ENCODE data around the gene OSBPL5. TPM values are rescaled to one million over a fixed set of nuclear protein-coding genes. Genes with fewer than 3 reads are reported as not detected.

Gene OSBPL5
- total RNA-seq, 1 experiment from 2014 or later = 6.4 TPM

DNA sequence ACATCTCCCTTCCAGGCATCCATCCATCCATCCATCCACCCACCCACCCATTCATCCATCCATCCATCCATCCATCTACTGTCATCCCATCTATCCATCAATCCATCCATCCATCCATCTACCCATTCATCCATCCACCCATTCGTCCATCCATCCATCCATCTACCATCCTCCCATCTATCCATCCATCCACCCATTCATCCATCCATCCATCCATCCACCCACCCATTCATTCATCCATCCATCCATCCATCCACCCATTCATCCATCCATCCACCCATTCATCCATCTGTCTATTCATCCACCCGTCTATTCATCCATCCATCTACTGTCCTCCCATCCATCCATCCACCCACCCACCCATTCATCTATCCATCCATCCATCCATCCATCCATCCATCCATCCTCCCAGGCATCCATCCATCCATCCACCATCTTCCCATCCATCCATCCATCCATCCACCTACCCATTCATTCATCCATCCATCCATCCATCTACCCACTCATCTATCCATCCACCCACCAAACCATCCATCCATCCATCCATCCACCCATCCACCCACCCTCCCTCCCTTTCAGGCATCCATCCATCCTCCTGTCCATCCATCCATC is 33.7 kb downstream of the OSBPL5 start:
- no TSS peak for BruUV-seq (replicated peaks)
- Histone ChIP-seq H3K9me3 (ENCODE audit: insufficient read depth, low read depth) (no peaks in the 10 kb centered on the region), H3K36me3 (ENCODE audit: low read depth) (no peaks in the 10 kb centered on the region), H3F3A (ENCODE audit: insufficient read depth, low read depth) (no peaks in the 10 kb centered on the region), H3K79me2 (ENCODE audit: low read depth) (no peaks in the 10 kb centered on the region), H3K4me3 (no peak overlapping the region), H2AFZ (no peak overlapping the region), H3K4me1 (replicated peaks; ENCODE audit: insufficient read depth) (no peaks in the 10 kb centered on the region), H3K27me3 (ENCODE audit: insufficient read depth, low read depth) (no peaks in the 10 kb centered on the region), H4K20me1 (ENCODE audit: insufficient read depth) (no peaks in the 10 kb centered on the region), H3K27ac (no peak overlapping the region), H3K9me2 (ENCODE audit: insufficient read depth) (no peaks in the 10 kb centered on the region), H3K4me2 (no peak overlapping the region)
- no peak for DNase-seq
- intact Hi-C loops (cut with micrococcal nuclease; ENCODE audit: unreplicated experiment) = no loop called here
- ChIA-PET CTCF (no interaction called here), POLR2A (ENCODE audit: unreplicated experiment) (interaction anchor here (0.6 kb wide), 1 partner anchor 197 kb away, joined by 4 read pairs; no protein-coding TSS in a partner anchor)
- TF ChIP-seq, protein P1, sequence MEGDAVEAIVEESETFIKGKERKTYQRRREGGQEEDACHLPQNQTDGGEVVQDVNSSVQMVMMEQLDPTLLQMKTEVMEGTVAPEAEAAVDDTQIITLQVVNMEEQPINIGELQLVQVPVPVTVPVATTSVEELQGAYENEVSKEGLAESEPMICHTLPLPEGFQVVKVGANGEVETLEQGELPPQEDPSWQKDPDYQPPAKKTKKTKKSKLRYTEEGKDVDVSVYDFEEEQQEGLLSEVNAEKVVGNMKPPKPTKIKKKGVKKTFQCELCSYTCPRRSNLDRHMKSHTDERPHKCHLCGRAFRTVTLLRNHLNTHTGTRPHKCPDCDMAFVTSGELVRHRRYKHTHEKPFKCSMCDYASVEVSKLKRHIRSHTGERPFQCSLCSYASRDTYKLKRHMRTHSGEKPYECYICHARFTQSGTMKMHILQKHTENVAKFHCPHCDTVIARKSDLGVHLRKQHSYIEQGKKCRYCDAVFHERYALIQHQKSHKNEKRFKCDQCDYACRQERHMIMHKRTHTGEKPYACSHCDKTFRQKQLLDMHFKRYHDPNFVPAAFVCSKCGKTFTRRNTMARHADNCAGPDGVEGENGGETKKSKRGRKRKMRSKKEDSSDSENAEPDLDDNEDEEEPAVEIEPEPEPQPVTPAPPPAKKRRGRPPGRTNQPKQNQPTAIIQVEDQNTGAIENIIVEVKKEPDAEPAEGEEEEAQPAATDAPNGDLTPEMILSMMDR (conservative IDR thresholded peaks at IDR 0.05) = no peak
- TF ChIP-seq EZH2 (IDR thresholded peaks at IDR 0.05; ENCODE audit: low read depth) = no peak

DNA sequence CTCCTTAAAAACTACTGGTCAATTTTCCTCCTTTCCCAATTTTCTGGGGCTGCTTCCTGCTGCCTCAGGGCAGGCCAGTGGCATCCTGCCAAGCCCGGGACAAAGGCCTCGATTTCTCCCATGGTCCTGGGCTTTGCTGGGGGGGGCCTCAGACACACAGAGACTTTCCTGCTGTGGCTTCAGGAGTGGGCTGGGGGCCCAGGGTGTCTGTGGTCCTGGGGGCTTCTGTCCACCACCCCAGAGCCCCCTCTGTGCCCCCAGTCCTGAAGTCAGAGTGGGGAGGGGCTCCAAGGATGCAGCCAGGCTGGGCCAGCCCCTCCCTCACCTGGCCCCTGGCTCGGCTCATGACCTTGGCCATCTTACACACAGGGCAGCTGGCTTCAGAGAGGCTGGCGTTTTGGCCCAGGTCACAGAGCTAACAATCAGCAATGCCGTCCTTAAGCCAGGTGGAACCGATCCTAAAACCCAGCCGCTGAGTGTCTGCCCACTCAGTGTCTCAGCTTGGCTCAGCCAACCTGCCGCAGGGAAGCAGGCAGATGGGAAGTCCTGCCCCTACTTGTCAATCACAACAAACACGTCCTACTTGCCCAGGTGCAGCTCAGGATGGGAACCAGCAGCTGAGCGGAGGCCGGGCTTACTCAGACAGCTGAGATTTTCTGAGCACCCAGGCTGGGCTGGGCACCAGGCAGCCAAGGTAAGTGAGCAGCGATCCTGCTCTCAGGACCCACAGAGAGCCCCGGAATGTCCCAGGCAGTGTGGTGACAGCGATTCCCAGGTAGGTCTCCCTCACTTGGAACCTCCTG is 34.6 kb downstream of the OSBPL5 start:
- ChIA-PET CTCF (no interaction called here), POLR2A (ENCODE audit: unreplicated experiment) (interaction anchor here (0.6 kb wide), 1 partner anchor 196 kb away, joined by 4 read pairs; no protein-coding TSS in a partner anchor)
- H3K4me3 ChIP-seq = no peak overlapping the region
- no peaks in the 10 kb centered on the region for H4K20me1 ChIP-seq (ENCODE audit: insufficient read depth)
- DNase-seq = peak in 1 of 2 experiments; percentile 40
- no peaks in the 10 kb centered on the region for H3K36me3 ChIP-seq (ENCODE audit: low read depth)
- no TSS peak for BruUV-seq (replicated peaks)
- H3K27me3 ChIP-seq (ENCODE audit: insufficient read depth, low read depth) = no peaks in the 10 kb centered on the region
- no peak overlapping the region for H2AFZ ChIP-seq
- no peaks in the 10 kb centered on the region for H3K79me2 ChIP-seq (ENCODE audit: low read depth)
- intact Hi-C loops (cut with micrococcal nuclease; ENCODE audit: unreplicated experiment) = no loop called here
- no peaks in the 10 kb centered on the region for H3K4me1 ChIP-seq (replicated peaks; ENCODE audit: insufficient read depth)
- H3K27ac ChIP-seq = no peak overlapping the region
- no peaks in the 10 kb centered on the region for H3K9me2 ChIP-seq (ENCODE audit: insufficient read depth)
- no peak for TF ChIP-seq EZH2 (IDR thresholded peaks at IDR 0.05; ENCODE audit: low read depth)
- TF ChIP-seq, protein P1 (conservative IDR thresholded peaks at IDR 0.05) = no peak
- H3F3A ChIP-seq (ENCODE audit: insufficient read depth, low read depth) = no peaks in the 10 kb centered on the region
- H3K9me3 ChIP-seq (ENCODE audit: insufficient read depth, low read depth) = no peaks in the 10 kb centered on the region
- H3K4me2 ChIP-seq = no peak overlapping the region

- Histone ChIP-seq H3K4me1 (replicated peaks; ENCODE audit: insufficient read depth) (no peaks in the 10 kb centered on the region), H3K9me2 (ENCODE audit: insufficient read depth) (no peaks in the 10 kb centered on the region), H3K36me3 (ENCODE audit: low read depth) (no peaks in the 10 kb centered on the region), H4K20me1 (ENCODE audit: insufficient read depth) (no peaks in the 10 kb centered on the region), H3K27ac (no peak overlapping the region), H3F3A (ENCODE audit: insufficient read depth, low read depth) (no peaks in the 10 kb centered on the region), H3K27me3 (ENCODE audit: insufficient read depth, low read depth) (no peaks in the 10 kb centered on the region), H3K4me3 (no peak overlapping the region), H3K9me3 (ENCODE audit: insufficient read depth, low read depth) (no peaks in the 10 kb centered on the region), H3K79me2 (ENCODE audit: low read depth) (no peaks in the 10 kb centered on the region), H2AFZ (no peak overlapping the region), H3K4me2 (no peak overlapping the region)
- no peak for TF ChIP-seq EZH2 (IDR thresholded peaks at IDR 0.05; ENCODE audit: low read depth)
- TF ChIP-seq, protein P1 (conservative IDR thresholded peaks at IDR 0.05) = no peak
- CTCF ChIA-PET = no interaction called here
- intact Hi-C loops (cut with micrococcal nuclease; ENCODE audit: unreplicated experiment) = no loop called here
- POLR2A ChIA-PET (ENCODE audit: unreplicated experiment) = no interaction called here
- no peak for DNase-seq
- BruUV-seq (replicated peaks) = no TSS peak
Observed at GRCh38 chr11:3129591-3130268, 35.4 kb downstream of the OSBPL5 start.
